NCI-H1105 treated with DMSO at 0.1 percent for 48 hours (cell line): ENCODE results near the gene FAM171A1.
"Not testable (repeated sequence)": the region's sequence is repeated elsewhere in the genome, so short reads cannot be mapped to it uniquely, and the experiment has no call there.

ENCODE experiments used
- DNase-seq: peaks from one replicate; lab custom pipeline; 2025; lab: John Stamatoyannopoulos, UW

The FAM171A1 gene

GRCh38 chr10:15320118-15320517 lies 51.0 kb downstream of the FAM171A1 start:
- DNase-seq = no peak

- no peak for DNase-seq
These were observed 54.1 kb downstream of the FAM171A1 start for GRCh38 chr10:15316871-15317464.

GRCh38 chr10:15316145-15316544 lies 54.9 kb downstream of the FAM171A1 start:
- no peak for DNase-seq

- no peak for DNase-seq
These were observed 55.8 kb downstream of the FAM171A1 start for GRCh38 chr10:15315286-15315685.

- DNase-seq = no peak
These were observed 56.5 kb downstream of the FAM171A1 start for GRCh38 chr10:15314482-15315045.

GRCh38 chr10:15313843-15314242 lies 57.2 kb downstream of the FAM171A1 start:
- DNase-seq = no peak

- no peak for DNase-seq
These were observed 58.0 kb downstream of the FAM171A1 start for GRCh38 chr10:15313047-15313446.

- no peak for DNase-seq
These were observed 59.4 kb downstream of the FAM171A1 start for GRCh38 chr10:15311569-15312280.

- no peak for DNase-seq
These were observed 60.1 kb downstream of the FAM171A1 start for GRCh38 chr10:15310776-15311568.

GRCh38 chr10:15309221-15309620 lies 61.9 kb downstream of the FAM171A1 start:
- no peak for DNase-seq

GRCh38 chr10:15306735-15307280 lies 64.3 kb downstream of the FAM171A1 start:
- DNase-seq = no peak

GRCh38 chr10:15305634-15306033 lies 65.5 kb downstream of the FAM171A1 start:
- DNase-seq = no peak

GRCh38 chr10:15305161-15305560 lies 65.9 kb downstream of the FAM171A1 start:
- no peak for DNase-seq

- not testable (repeated sequence) for DNase-seq
These were observed 68.7 kb downstream of the FAM171A1 start for GRCh38 chr10:15302188-15302956.

GRCh38 chr10:15300697-15301096 lies 70.4 kb downstream of the FAM171A1 start:
- no peak for DNase-seq

GRCh38 chr10:15300145-15300544 lies 70.9 kb downstream of the FAM171A1 start:
- no peak for DNase-seq

- DNase-seq = no peak
These were observed 74.4 kb downstream of the FAM171A1 start for GRCh38 chr10:15296701-15297100.

GRCh38 chr10:15295537-15296325 lies 75.4 kb downstream of the FAM171A1 start:
- no peak for DNase-seq

- DNase-seq = no peak
These were observed 76.9 kb downstream of the FAM171A1 start for GRCh38 chr10:15293862-15294842.

GRCh38 chr10:15290671-15291070 lies 80.4 kb downstream of the FAM171A1 start:
- DNase-seq = no peak
